Measurements from ENCODE around the gene THTPA.

The THTPA gene

GRCh38 chr14:23569443-23570151 is 13.5 kb downstream of the THTPA start:
- H3K36me3 ChIP-seq (replicated peaks) = no peaks in the 10 kb centered on the region
- in situ Hi-C loops (cut with HindIII; ENCODE audit: low pct_ligation_motif_present, low sequenced_read_pairs) = no loop called here
- no peak overlapping the region for H3K27ac ChIP-seq
- no peak overlapping the region for H3K4me3 ChIP-seq (ENCODE audit: low read depth, low read length)
- peak; percentile 18 for TF ChIP-seq CTCF (IDR thresholded peaks at IDR 0.05; ENCODE audit: low read depth, low read length, missing control alignments)
- no peaks in the 10 kb centered on the region for H3K27me3 ChIP-seq (replicated peaks)
- no peak for DNase-seq

GRCh38 chr14:23570806-23571483 is 14.9 kb downstream of the THTPA start:
- H3K27me3 ChIP-seq (replicated peaks) = peaks cover 10% of the 10 kb centered on the region
- no peak for TF ChIP-seq CTCF (IDR thresholded peaks at IDR 0.05; ENCODE audit: low read depth, low read length, missing control alignments)
- H3K4me3 ChIP-seq (ENCODE audit: low read depth, low read length) = no peak overlapping the region
- no peak overlapping the region for H3K27ac ChIP-seq
- no peaks in the 10 kb centered on the region for H3K36me3 ChIP-seq (replicated peaks)
- in situ Hi-C loops (cut with HindIII; ENCODE audit: low pct_ligation_motif_present, low sequenced_read_pairs) = no loop called here
- no peak for DNase-seq

- in situ Hi-C loops (cut with HindIII; ENCODE audit: low pct_ligation_motif_present, low sequenced_read_pairs) = no loop called here
- H3K27ac ChIP-seq = no peak overlapping the region
- peaks cover 20% of the 10 kb centered on the region for H3K27me3 ChIP-seq (replicated peaks)
- H3K4me3 ChIP-seq (ENCODE audit: low read depth, low read length) = no peak overlapping the region
- H3K36me3 ChIP-seq (replicated peaks) = no peaks in the 10 kb centered on the region
- no peak for DNase-seq
- no peak for TF ChIP-seq CTCF (IDR thresholded peaks at IDR 0.05; ENCODE audit: low read depth, low read length, missing control alignments)
Observed at GRCh38 chr14:23571701-23572523, 15.8 kb downstream of the THTPA start.

GRCh38 chr14:23572524-23572828 is 16.4 kb downstream of the THTPA start:
- in situ Hi-C loops (cut with HindIII; ENCODE audit: low pct_ligation_motif_present, low sequenced_read_pairs) = no loop called here
- TF ChIP-seq CTCF (IDR thresholded peaks at IDR 0.05; ENCODE audit: low read depth, low read length, missing control alignments) = no peak

GRCh38 chr14:23572836-23573235 is 16.8 kb downstream of the THTPA start:
- Histone ChIP-seq H3K27ac (no peak overlapping the region), H3K36me3 (replicated peaks) (no peaks in the 10 kb centered on the region), H3K27me3 (replicated peaks) (peaks cover 28% of the 10 kb centered on the region), H3K4me3 (ENCODE audit: low read depth, low read length) (no peak overlapping the region)
- in situ Hi-C loops (cut with HindIII; ENCODE audit: low pct_ligation_motif_present, low sequenced_read_pairs) = no loop called here
- no peak for TF ChIP-seq CTCF (IDR thresholded peaks at IDR 0.05; ENCODE audit: low read depth, low read length, missing control alignments)
- DNase-seq = no peak

More at GRCh38 chr14:23572524-23572828, 16.4 kb downstream of the THTPA start:
- Histone ChIP-seq H3K27me3 (replicated peaks) (peaks cover 25% of the 10 kb centered on the region), H3K36me3 (replicated peaks) (no peaks in the 10 kb centered on the region), H3K4me3 (ENCODE audit: low read depth, low read length) (no peak overlapping the region), H3K27ac (no peak overlapping the region)
- DNase-seq = no peak
